ENCODE measurements around the gene TIMM13. TPM values are rescaled to one million over a fixed set of nuclear protein-coding genes. Genes with fewer than 3 reads are reported as not detected.

TIMM13 gene
- total RNA-seq, 5 donors from 2014 or later (not counting 1 experiment from before 2014, with no cell fraction given): 22.4 to 50.9 (median 33.7) TPM

DNA sequence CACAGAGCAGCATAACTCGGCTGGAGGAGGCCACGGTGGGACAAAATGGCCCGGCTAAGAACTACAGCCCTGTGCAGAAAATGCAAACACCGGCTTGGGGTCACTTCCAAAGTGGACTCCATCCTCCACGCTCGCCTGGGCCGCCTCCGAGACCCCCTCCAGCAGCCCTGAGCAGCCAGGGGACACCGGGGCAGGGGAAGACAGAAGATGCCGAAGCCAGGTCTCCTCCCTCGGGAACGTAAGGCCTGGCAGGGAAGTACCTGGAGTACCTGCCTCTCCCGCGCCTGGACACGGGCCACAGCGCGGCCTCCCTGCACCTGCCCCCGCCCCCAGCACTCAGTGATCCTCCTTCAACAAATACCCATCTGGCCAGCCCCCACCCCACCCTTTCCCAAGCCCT, 24.4 kb upstream of the TIMM13 start:
- Histone ChIP-seq H3K4me1 (ENCODE audit: control insufficient read depth in 1 of 2, extremely low read depth in 1 of 2, insufficient read depth in 2 of 2, low read length in 2 of 2) (peaks cover 3 to 28% of the 10 kb centered on the region in 2 experiments), H3K9me3 (no peaks in the 10 kb centered on the region), H3K27ac (ENCODE audit: low read length) (no peak overlapping the region), H3K36me3 (ENCODE audit: control insufficient read depth in 2 of 2, extremely low read depth in 1 of 2, insufficient read depth in 1 of 2, low read length in 1 of 2) (peaks cover 0 to 4% of the 10 kb centered on the region in 2 donors), H3K27me3 (replicated peaks in 1 of 2; ENCODE audit: control insufficient read depth in 2 of 2, extremely low read depth in 1 of 2, insufficient read depth in 2 of 2, low read length in 1 of 2) (no peaks in the 10 kb centered on the region), H3K4me3 (ENCODE audit: control insufficient read depth in 1 of 2, extremely low read depth in 1 of 2, low read length in 1 of 2) (no peak overlapping the region)
- no peaks in the 10 kb centered on the region for H3K27me3 Mint-ChIP-seq
- no peaks in the 10 kb centered on the region for H3K9me3 Mint-ChIP-seq
- no peaks in the 10 kb centered on the region for H3K36me3 Mint-ChIP-seq
- CTCF ChIA-PET: no interaction called here
- ATAC-seq (replicated peaks in 1 of 4) (no peak), DNase-seq (no peak)
- POLR2A ChIA-PET: no interaction called here
- H3K4me3 Mint-ChIP-seq: no peak overlapping the region
- H3K4me1 Mint-ChIP-seq: peaks cover 1 to 25% (median 23%) of the 10 kb centered on the region in 3 donors
- 96% methylated on average over 17 of the region's 18 CpGs for WGBS (ENCODE audit: insufficient coverage)
- no peak overlapping the region for H3K27ac Mint-ChIP-seq

- no peak overlapping the region for H3K27ac ChIP-seq (ENCODE audit: low read length)
- DNase-seq (no peak), ATAC-seq (replicated peaks in 1 of 4) (no peak)
- no peak overlapping the region for H3K27ac Mint-ChIP-seq
- H3K9me3 ChIP-seq: no peaks in the 10 kb centered on the region
- no peak overlapping the region for H3K4me3 Mint-ChIP-seq
- POLR2A ChIA-PET: no interaction called here
- H3K36me3 ChIP-seq (ENCODE audit: control insufficient read depth in 2 of 2, extremely low read depth in 1 of 2, insufficient read depth in 1 of 2, low read length in 1 of 2): peaks cover 0 to 4% of the 10 kb centered on the region in 2 donors
- H3K4me1 ChIP-seq (ENCODE audit: control insufficient read depth in 1 of 2, extremely low read depth in 1 of 2, insufficient read depth in 2 of 2, low read length in 2 of 2): peaks cover 6 to 32% of the 10 kb centered on the region in 2 experiments
- CTCF ChIA-PET: no interaction called here
- peaks cover 7 to 30% (median 28%) of the 10 kb centered on the region in 3 donors for H3K4me1 Mint-ChIP-seq
- 97% methylated on average over 4 of the region's 7 CpGs for WGBS (ENCODE audit: insufficient coverage)
- no peaks in the 10 kb centered on the region for H3K36me3 Mint-ChIP-seq
- no peaks in the 10 kb centered on the region for H3K9me3 Mint-ChIP-seq
- no peak overlapping the region for H3K4me3 ChIP-seq (ENCODE audit: control insufficient read depth in 1 of 2, extremely low read depth in 1 of 2, low read length in 1 of 2)
- no peaks in the 10 kb centered on the region for H3K27me3 Mint-ChIP-seq
- no peaks in the 10 kb centered on the region for H3K27me3 ChIP-seq (replicated peaks in 1 of 2; ENCODE audit: control insufficient read depth in 2 of 2, extremely low read depth in 1 of 2, insufficient read depth in 2 of 2, low read length in 1 of 2)
Observed at GRCh38 chr19:2451138-2451537, 23.8 kb upstream of the TIMM13 start.

GRCh38 chr19:2449019-2449418, 21.6 kb upstream of the TIMM13 start:
- Mint-ChIP-seq H3K4me3 (no peak overlapping the region), H3K27ac (no peak overlapping the region), H3K27me3 (no peaks in the 10 kb centered on the region), H3K9me3 (no peaks in the 10 kb centered on the region), H3K4me1 (peaks cover 8 to 16% (median 14%) of the 10 kb centered on the region in 3 donors), H3K36me3 (no peaks in the 10 kb centered on the region)
- ATAC-seq (replicated peaks in 1 of 4) (no peak), DNase-seq (no peak)
- Histone ChIP-seq H3K4me3 (ENCODE audit: control insufficient read depth in 1 of 2, extremely low read depth in 1 of 2, low read length in 1 of 2) (no peak overlapping the region), H3K36me3 (ENCODE audit: control insufficient read depth in 2 of 2, extremely low read depth in 1 of 2, insufficient read depth in 1 of 2, low read length in 1 of 2) (peaks cover under 1 to 7% of the 10 kb centered on the region in 2 donors), H3K9me3 (no peaks in the 10 kb centered on the region), H3K27ac (ENCODE audit: low read length) (no peak overlapping the region), H3K4me1 (ENCODE audit: control insufficient read depth in 1 of 2, extremely low read depth in 1 of 2, insufficient read depth in 2 of 2, low read length in 2 of 2) (peaks cover 3 to 18% of the 10 kb centered on the region in 2 experiments), H3K27me3 (replicated peaks in 1 of 2; ENCODE audit: control insufficient read depth in 2 of 2, extremely low read depth in 1 of 2, insufficient read depth in 2 of 2, low read length in 1 of 2) (no peaks in the 10 kb centered on the region)
- POLR2A ChIA-PET: no interaction called here
- whole genome bisulfite sequencing (ENCODE audit: insufficient coverage): 100% methylated on average over 4 of the region's 11 CpGs
- CTCF ChIA-PET: no interaction called here

DNA sequence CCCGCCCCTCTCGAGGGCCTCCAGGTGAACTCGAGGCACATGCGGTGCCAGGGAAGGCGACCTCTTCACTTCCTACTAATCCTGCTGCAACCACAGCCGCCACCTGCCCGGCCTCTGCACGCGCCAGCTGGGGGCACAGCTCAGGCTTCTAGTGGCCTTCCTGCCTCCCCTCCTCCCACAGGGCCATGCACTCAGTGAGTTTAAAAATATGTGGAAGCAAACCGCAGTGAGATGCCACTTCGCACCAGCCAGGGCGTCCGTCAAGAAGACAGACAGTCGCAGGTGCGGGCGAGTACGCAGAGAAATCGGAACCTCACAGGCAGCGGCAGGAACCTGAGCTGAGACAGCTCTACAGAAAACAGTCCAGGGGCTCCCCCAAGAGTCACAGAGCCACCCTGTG, 19.0 kb upstream of the TIMM13 start:
- peak overlapping the region; percentile 58 to 67 for H3K27ac Mint-ChIP-seq
- no peak overlapping the region for H3K27ac ChIP-seq (ENCODE audit: low read length)
- H3K36me3 Mint-ChIP-seq: peaks cover 4% of the 10 kb centered on the region
- peak overlapping the region; percentile 68 to 81 (median 71) for H3K4me3 Mint-ChIP-seq
- H3K9me3 Mint-ChIP-seq: no peaks in the 10 kb centered on the region
- DNase-seq: peak in 26 of 35 experiments; percentile 10 to 57 (median 26)
- no peaks in the 10 kb centered on the region for H3K27me3 ChIP-seq (replicated peaks in 1 of 2; ENCODE audit: control insufficient read depth in 2 of 2, extremely low read depth in 1 of 2, insufficient read depth in 2 of 2, low read length in 1 of 2)
- H3K4me3 ChIP-seq (ENCODE audit: control insufficient read depth in 1 of 2, extremely low read depth in 1 of 2, low read length in 1 of 2): no peak overlapping the region
- H3K4me1 Mint-ChIP-seq: peaks cover 8 to 17% (median 16%) of the 10 kb centered on the region in 3 donors
- no peaks in the 10 kb centered on the region for H3K9me3 ChIP-seq
- ChIA-PET POLR2A (no interaction called here), CTCF (no interaction called here)
- peaks cover 14 to 20% of the 10 kb centered on the region in 2 donors for H3K36me3 ChIP-seq (ENCODE audit: control insufficient read depth in 2 of 2, extremely low read depth in 1 of 2, insufficient read depth in 1 of 2, low read length in 1 of 2)
- 19% methylated on average over 13 of the region's 19 CpGs for WGBS (ENCODE audit: insufficient coverage)
- peaks cover 3 to 15% of the 10 kb centered on the region in 2 experiments for H3K4me1 ChIP-seq (ENCODE audit: control insufficient read depth in 1 of 2, extremely low read depth in 1 of 2, insufficient read depth in 2 of 2, low read length in 2 of 2)
- no peaks in the 10 kb centered on the region for H3K27me3 Mint-ChIP-seq
- peak; percentile 56 to 85 (median 69) for ATAC-seq (replicated peaks in 1 of 4)

DNA sequence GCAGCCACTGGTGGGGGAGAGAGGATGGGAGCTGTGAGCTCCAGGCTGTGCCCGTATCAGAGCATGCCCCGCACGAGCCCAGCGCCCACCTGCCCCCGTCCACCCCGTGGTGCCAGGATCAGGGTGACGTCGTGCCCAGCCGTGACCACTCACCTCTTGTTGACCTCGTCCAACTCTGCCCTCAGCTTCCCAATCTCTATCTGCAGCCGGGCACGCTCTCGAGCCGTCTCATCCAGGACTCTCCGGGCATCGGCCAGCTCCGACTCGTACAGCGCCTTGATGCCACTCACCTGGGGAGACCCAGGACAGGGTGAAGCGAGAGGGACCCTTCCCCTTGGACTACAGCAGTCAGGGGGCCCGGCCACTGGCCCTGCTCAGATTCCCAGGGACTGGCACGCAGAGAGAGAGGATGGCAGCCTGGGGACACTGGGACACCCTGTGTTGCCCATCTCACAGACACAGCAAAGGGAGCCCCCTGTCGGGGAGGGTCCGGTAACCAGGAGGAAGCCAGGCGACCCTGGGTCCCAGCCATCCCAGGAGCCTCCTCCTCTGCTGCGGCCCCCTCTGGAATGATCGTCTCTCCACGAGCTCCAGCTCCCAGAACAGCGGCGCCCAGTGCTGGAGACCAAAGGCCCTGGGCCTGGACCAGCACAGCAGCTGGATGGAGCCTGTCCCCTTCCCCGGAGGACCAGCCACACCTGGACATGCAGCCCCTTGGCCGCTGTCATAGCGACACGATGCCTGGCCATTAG, 17.0 kb upstream of the TIMM13 start:
- DNase-seq: no peak
- Mint-ChIP-seq H3K4me3 (no peak overlapping the region), H3K27ac (no peak overlapping the region), H3K27me3 (no peaks in the 10 kb centered on the region), H3K36me3 (peaks cover 4% of the 10 kb centered on the region), H3K4me1 (peaks cover 8 to 16% (median 14%) of the 10 kb centered on the region in 3 donors), H3K9me3 (no peaks in the 10 kb centered on the region)
- H3K27ac ChIP-seq (ENCODE audit: low read length): no peak overlapping the region
- peaks cover 19 to 21% of the 10 kb centered on the region in 2 donors for H3K36me3 ChIP-seq (ENCODE audit: control insufficient read depth in 2 of 2, extremely low read depth in 1 of 2, insufficient read depth in 1 of 2, low read length in 1 of 2)
- peak in 1 of 4 experiments; percentile 22 for ATAC-seq (replicated peaks in 1 of 4)
- ChIA-PET CTCF (no interaction called here), POLR2A (no interaction called here)
- H3K4me3 ChIP-seq (ENCODE audit: control insufficient read depth in 1 of 2, extremely low read depth in 1 of 2, low read length in 1 of 2): no peak overlapping the region
- no peaks in the 10 kb centered on the region for H3K9me3 ChIP-seq
- 97% methylated on average over 33 of the region's 34 CpGs for WGBS (ENCODE audit: insufficient coverage)
- peaks cover 3 to 15% of the 10 kb centered on the region in 2 experiments for H3K4me1 ChIP-seq (ENCODE audit: control insufficient read depth in 1 of 2, extremely low read depth in 1 of 2, insufficient read depth in 2 of 2, low read length in 2 of 2)
- H3K27me3 ChIP-seq (replicated peaks in 1 of 2; ENCODE audit: control insufficient read depth in 2 of 2, extremely low read depth in 1 of 2, insufficient read depth in 2 of 2, low read length in 1 of 2): no peaks in the 10 kb centered on the region

DNA sequence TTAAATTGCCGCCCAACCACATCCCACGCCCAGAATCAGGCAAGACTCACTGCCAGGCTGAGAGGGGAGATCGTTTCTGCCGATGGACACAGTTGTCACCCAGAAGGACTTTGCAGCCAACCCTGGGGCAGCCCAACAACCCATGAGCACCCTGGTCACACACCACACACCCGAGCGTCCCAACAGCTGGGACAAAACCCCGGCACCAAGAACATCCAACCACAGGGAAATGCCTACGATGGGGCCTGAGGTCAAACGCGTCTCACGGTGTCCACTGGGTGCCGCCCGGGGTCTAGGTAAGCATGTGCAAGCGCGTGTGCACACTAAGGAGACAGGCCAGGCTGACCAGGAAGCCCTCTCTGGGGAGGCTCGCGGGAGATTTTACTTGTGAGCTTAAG, 16.4 kb upstream of the TIMM13 start:
- ATAC-seq (replicated peaks in 1 of 4): no peak
- POLR2A ChIA-PET: no interaction called here
- H3K27ac Mint-ChIP-seq: no peak overlapping the region

More for the DNA sequence above, 16.4 kb upstream of the TIMM13 start:
- no peak overlapping the region for H3K4me3 ChIP-seq (ENCODE audit: control insufficient read depth in 1 of 2, extremely low read depth in 1 of 2, low read length in 1 of 2)
- peaks cover 19 to 21% of the 10 kb centered on the region in 2 donors for H3K36me3 ChIP-seq (ENCODE audit: control insufficient read depth in 2 of 2, extremely low read depth in 1 of 2, insufficient read depth in 1 of 2, low read length in 1 of 2)
- no peaks in the 10 kb centered on the region for H3K27me3 ChIP-seq (replicated peaks in 1 of 2; ENCODE audit: control insufficient read depth in 2 of 2, extremely low read depth in 1 of 2, insufficient read depth in 2 of 2, low read length in 1 of 2)
- Mint-ChIP-seq H3K36me3 (peaks cover 4% of the 10 kb centered on the region), H3K27me3 (no peaks in the 10 kb centered on the region), H3K4me1 (peaks cover 8 to 16% (median 14%) of the 10 kb centered on the region in 3 donors), H3K4me3 (no peak overlapping the region), H3K9me3 (no peaks in the 10 kb centered on the region)
- H3K27ac ChIP-seq (ENCODE audit: low read length): no peak overlapping the region
- 94% methylated on average over 11 of the region's 17 CpGs for WGBS (ENCODE audit: insufficient coverage)
- no peak for DNase-seq
- H3K4me1 ChIP-seq (ENCODE audit: control insufficient read depth in 1 of 2, extremely low read depth in 1 of 2, insufficient read depth in 2 of 2, low read length in 2 of 2): peaks cover 3 to 15% of the 10 kb centered on the region in 2 experiments
- CTCF ChIA-PET: no interaction called here
- no peaks in the 10 kb centered on the region for H3K9me3 ChIP-seq

All from T-cell (primary cell).